ENCODE measurements around the gene PES1. TPM values are rescaled to one million over a fixed set of nuclear protein-coding genes. Genes with fewer than 3 reads are reported as not detected.
"Not testable (repeated sequence)": the region's sequence is repeated elsewhere in the genome, so short reads cannot be mapped to it uniquely, and the experiment has no call there.

The PES1 gene
- total RNA-seq, 1 experiment from 2014 or later, result 68.9 TPM

GRCh38 chr22:30564045-30564760 is 27.5 kb downstream of the PES1 start:
- H3K4me1 ChIP-seq (replicated peaks), result no peaks in the 10 kb centered on the region
- no peaks in the 10 kb centered on the region for H3K36me3 ChIP-seq
- no peaks in the 10 kb centered on the region for H3K9me3 ChIP-seq (replicated peaks)
- no peak for DNase-seq (ENCODE audit: low read depth in 1 of 2, low spot score in 2 of 2)
- H3K27me3 ChIP-seq (replicated peaks), result peaks cover 9% of the 10 kb centered on the region
- H3K4me3 ChIP-seq, result no peak overlapping the region
- no peak overlapping the region for H3K27ac ChIP-seq

GRCh38 chr22:30562366-30562765 is 29.3 kb downstream of the PES1 start:
- H3K4me1 ChIP-seq (replicated peaks), result no peaks in the 10 kb centered on the region
- peaks cover 6% of the 10 kb centered on the region for H3K27me3 ChIP-seq (replicated peaks)
- DNase-seq (ENCODE audit: low read depth in 1 of 2, low spot score in 2 of 2), result no peak
- H3K27ac ChIP-seq, result no peak overlapping the region
- H3K4me3 ChIP-seq, result no peak overlapping the region
- no peaks in the 10 kb centered on the region for H3K36me3 ChIP-seq
- no peaks in the 10 kb centered on the region for H3K9me3 ChIP-seq (replicated peaks)

- no peaks in the 10 kb centered on the region for H3K9me3 ChIP-seq (replicated peaks)
- H3K36me3 ChIP-seq, result no peaks in the 10 kb centered on the region
- no peak for DNase-seq (ENCODE audit: low read depth in 1 of 2, low spot score in 2 of 2)
- H3K4me3 ChIP-seq, result no peak overlapping the region
- H3K27ac ChIP-seq, result no peak overlapping the region
- no peaks in the 10 kb centered on the region for H3K4me1 ChIP-seq (replicated peaks)
- H3K27me3 ChIP-seq (replicated peaks), result no peaks in the 10 kb centered on the region; the same call in 1 of the 2 replicates
Observed at GRCh38 chr22:30561402-30562189, 30.1 kb downstream of the PES1 start.

GRCh38 chr22:30560643-30561202 is 31.0 kb downstream of the PES1 start:
- H3K36me3 ChIP-seq; H3K4me1 ChIP-seq (replicated peaks); H3K9me3 ChIP-seq (replicated peaks); H3K4me3 ChIP-seq; H3K27ac ChIP-seq; H3K27me3 ChIP-seq (replicated peaks); DNase-seq (ENCODE audit: low read depth in 1 of 2, low spot score in 2 of 2): not testable (repeated sequence)

- H3K4me1 ChIP-seq (replicated peaks), result no peaks in the 10 kb centered on the region
- H3K27ac ChIP-seq, result no peak overlapping the region
- no peaks in the 10 kb centered on the region for H3K9me3 ChIP-seq (replicated peaks)
- no peaks in the 10 kb centered on the region for H3K27me3 ChIP-seq (replicated peaks)
- H3K36me3 ChIP-seq, result no peaks in the 10 kb centered on the region
- no peak for DNase-seq (ENCODE audit: low read depth in 1 of 2, low spot score in 2 of 2)
- H3K4me3 ChIP-seq, result no peak overlapping the region
Observed at GRCh38 chr22:30559889-30560288, 31.8 kb downstream of the PES1 start.

- Histone ChIP-seq H3K36me3 (no peaks in the 10 kb centered on the region), H3K4me3 (no peak overlapping the region), H3K27ac (no peak overlapping the region), H3K27me3 (replicated peaks) (no peaks in the 10 kb centered on the region), H3K9me3 (replicated peaks) (no peaks in the 10 kb centered on the region), H3K4me1 (replicated peaks) (no peaks in the 10 kb centered on the region)
- DNase-seq (ENCODE audit: low read depth in 1 of 2, low spot score in 2 of 2), result no peak
Observed at GRCh38 chr22:30557243-30557642, 34.5 kb downstream of the PES1 start.

GRCh38 chr22:30556388-30556787 is 35.3 kb downstream of the PES1 start:
- DNase-seq (ENCODE audit: low read depth in 1 of 2, low spot score in 2 of 2), result no peak
- Histone ChIP-seq H3K27me3 (replicated peaks) (no peaks in the 10 kb centered on the region), H3K4me3 (no peak overlapping the region), H3K27ac (no peak overlapping the region), H3K36me3 (no peaks in the 10 kb centered on the region), H3K4me1 (replicated peaks) (no peaks in the 10 kb centered on the region), H3K9me3 (replicated peaks) (no peaks in the 10 kb centered on the region)

GRCh38 chr22:30555282-30556210 is 36.2 kb downstream of the PES1 start:
- Histone ChIP-seq H3K27me3 (replicated peaks) (no peaks in the 10 kb centered on the region), H3K4me3 (no peak overlapping the region), H3K27ac (no peak overlapping the region), H3K4me1 (replicated peaks) (no peaks in the 10 kb centered on the region), H3K36me3 (no peaks in the 10 kb centered on the region), H3K9me3 (replicated peaks) (no peaks in the 10 kb centered on the region)
- DNase-seq (ENCODE audit: low read depth in 1 of 2, low spot score in 2 of 2), result no peak

- no peak overlapping the region for H3K4me3 ChIP-seq
- no peaks in the 10 kb centered on the region for H3K4me1 ChIP-seq (replicated peaks)
- H3K36me3 ChIP-seq, result no peaks in the 10 kb centered on the region
- H3K9me3 ChIP-seq (replicated peaks), result no peaks in the 10 kb centered on the region
- no peak for DNase-seq (ENCODE audit: low read depth in 1 of 2, low spot score in 2 of 2)
- H3K27me3 ChIP-seq (replicated peaks), result 0 out of 2 replicates have a peak, but pooled peaks cover 6% of the 10 kb centered on the region
- no peak overlapping the region for H3K27ac ChIP-seq
Observed at GRCh38 chr22:30553971-30554370, 37.7 kb downstream of the PES1 start.

GRCh38 chr22:30552719-30553118 is 39.0 kb downstream of the PES1 start:
- Histone ChIP-seq H3K4me1 (replicated peaks) (no peaks in the 10 kb centered on the region), H3K9me3 (replicated peaks) (no peaks in the 10 kb centered on the region), H3K36me3 (no peaks in the 10 kb centered on the region), H3K27ac (no peak overlapping the region), H3K4me3 (no peak overlapping the region), H3K27me3 (replicated peaks) (0 out of 2 replicates have a peak, but pooled peaks cover 6% of the 10 kb centered on the region)
- DNase-seq (ENCODE audit: low read depth in 1 of 2, low spot score in 2 of 2), result no peak

- H3K4me3 ChIP-seq; DNase-seq (ENCODE audit: low read depth in 1 of 2, low spot score in 2 of 2); H3K9me3 ChIP-seq (replicated peaks); H3K4me1 ChIP-seq (replicated peaks); H3K27ac ChIP-seq; H3K36me3 ChIP-seq; H3K27me3 ChIP-seq (replicated peaks): not testable (repeated sequence)
Observed at GRCh38 chr22:30551813-30552212, 39.9 kb downstream of the PES1 start.

- Histone ChIP-seq H3K4me3 (no peak overlapping the region), H3K4me1 (replicated peaks) (no peaks in the 10 kb centered on the region), H3K27me3 (replicated peaks) (peaks cover 17% of the 10 kb centered on the region), H3K9me3 (replicated peaks) (no peaks in the 10 kb centered on the region), H3K27ac (no peak overlapping the region), H3K36me3 (no peaks in the 10 kb centered on the region)
- no peak for DNase-seq (ENCODE audit: low read depth in 1 of 2, low spot score in 2 of 2)
Observed at GRCh38 chr22:30547188-30547587, 44.5 kb downstream of the PES1 start.

- no peak for DNase-seq (ENCODE audit: low read depth in 1 of 2, low spot score in 2 of 2)
- Histone ChIP-seq H3K27me3 (replicated peaks) (peaks cover 23% of the 10 kb centered on the region), H3K4me3 (no peak within 1 kb of the TSS), H3K36me3 (no peaks in the 10 kb centered on the region), H3K9me3 (replicated peaks) (no peaks in the 10 kb centered on the region), H3K27ac (no peak within 1 kb of the TSS), H3K4me1 (replicated peaks) (no peaks in the 10 kb centered on the region)
Observed at GRCh38 chr22:30546616-30547015, 45.1 kb downstream of the PES1 start, which contains the start of gene SEC14L6. TSS of gene SEC14L6 (minus strand) at chr22:30546741. CDS start at chr22:30546682, 59 bp downstream.
